ENCODE measurements around the gene KDM1B. TPM values are rescaled to one million over a fixed set of nuclear protein-coding genes. Genes with fewer than 3 reads are reported as not detected.

KDM1B gene
- polyA plus RNA-seq, 1 of the 3 experiments (the other 2 are of a cell fraction), result 9.4 TPM

GRCh38 chr6:18110162-18110561 is 45.1 kb upstream of the KDM1B start (continued):
- TF ChIP-seq USF2 (IDR thresholded peaks at IDR 0.05; ENCODE audit: borderline replicate concordance, low read depth, low read length), result no peak
- no peak for TF ChIP-seq IRF3 (IDR thresholded peaks at IDR 0.05; ENCODE audit: low read depth, low read length)
- no peak for TF ChIP-seq RCOR1 (IDR thresholded peaks at IDR 0.05; ENCODE audit: low read length)
- TF ChIP-seq JUND (IDR thresholded peaks at IDR 0.05), result no peak

GRCh38 chr6:18115356-18115755 is 39.9 kb upstream of the KDM1B start:
- Histone ChIP-seq H3K27me3 (ENCODE audit: insufficient read depth) (no peaks in the 10 kb centered on the region), H3K4me1 (ENCODE audit: control insufficient read depth in 1 of 2, insufficient read depth in 2 of 2, low read depth in 1 of 2, low read length in 1 of 2) (no peaks in the 10 kb centered on the region), H4K20me1 (ENCODE audit: insufficient read depth) (no peaks in the 10 kb centered on the region), H3K9ac (no peak overlapping the region), H3K27ac (ENCODE audit: low read depth in 2 of 2, low read length in 1 of 2) (no peak overlapping the region), H3F3A (replicated peaks; ENCODE audit: insufficient read depth) (no peaks in the 10 kb centered on the region), H3K4me2 (no peak overlapping the region), H3K9me2 (no peaks in the 10 kb centered on the region), H3K9me3 (no peaks in the 10 kb centered on the region), H3K36me3 (replicated peaks in 1 of 2; ENCODE audit: control insufficient read depth in 1 of 2, insufficient read depth in 2 of 2, low read length in 1 of 2) (no peaks in the 10 kb centered on the region), H2AFZ (ENCODE audit: low read depth) (no peak overlapping the region), H3K4me3 (ENCODE audit: low read depth in 2 of 2, low read length in 1 of 2) (no peak overlapping the region), H3K79me2 (ENCODE audit: insufficient read depth) (no peaks in the 10 kb centered on the region)
- ChIA-PET CTCF (interaction anchor here (1.3 kb wide), 1 partner anchor 20 kb away, joined by 3 read pairs; no protein-coding TSS in a partner anchor), POLR2A (no interaction called here)
- 79% methylated on average over 2 of the region's 2 CpGs for WGBS (ENCODE audit: low lambda C conversion rate)
- no peak for DNase-seq
- TF ChIP-seq MEF2A (IDR thresholded peaks at IDR 0.05; ENCODE audit: borderline replicate concordance, low read depth) (no peak), TAF1 (IDR thresholded peaks at IDR 0.05; ENCODE audit: borderline replicate concordance, low read depth, low read length) (no peak), POLR2AphosphoS5 (IDR thresholded peaks at IDR 0.05; ENCODE audit: low read depth, low read length) (no peak), PBX3 (IDR thresholded peaks at IDR 0.05) (no peak), RXRA (IDR thresholded peaks at IDR 0.05; ENCODE audit: borderline replicate concordance, low read depth) (no peak), NRF1 (IDR thresholded peaks at IDR 0.05; ENCODE audit: low read depth, low read length) (no peak), SIN3A (IDR thresholded peaks at IDR 0.05; ENCODE audit: borderline replicate concordance, low read depth, low read length) (no peak), FOXJ3 (CRISPR knock-in tag; IDR thresholded peaks at IDR 0.05) (no peak), USF1 (IDR thresholded peaks at IDR 0.05; ENCODE audit: borderline replicate concordance, low read depth) (no peak), FOXM1 (IDR thresholded peaks at IDR 0.05; ENCODE audit: low read depth) (no peak), EP300 (IDR thresholded peaks at IDR 0.05; ENCODE audit: borderline replicate concordance in 1 of 2, low read depth in 1 of 2, low read length in 1 of 2) (no peak), EZH2phosphoT487 (IDR thresholded peaks at IDR 0.05; ENCODE audit: borderline replicate concordance, low read depth) (no peak), FOSL2 (IDR thresholded peaks at IDR 0.05; ENCODE audit: borderline replicate concordance, low read depth) (no peak), USF2 (IDR thresholded peaks at IDR 0.05; ENCODE audit: borderline replicate concordance, low read depth, low read length) (no peak), IRF3 (IDR thresholded peaks at IDR 0.05; ENCODE audit: low read depth, low read length) (no peak), SMC3 (IDR thresholded peaks at IDR 0.05; ENCODE audit: low read depth, low read length) (no peak)
- TF ChIP-seq, protein P1, sequence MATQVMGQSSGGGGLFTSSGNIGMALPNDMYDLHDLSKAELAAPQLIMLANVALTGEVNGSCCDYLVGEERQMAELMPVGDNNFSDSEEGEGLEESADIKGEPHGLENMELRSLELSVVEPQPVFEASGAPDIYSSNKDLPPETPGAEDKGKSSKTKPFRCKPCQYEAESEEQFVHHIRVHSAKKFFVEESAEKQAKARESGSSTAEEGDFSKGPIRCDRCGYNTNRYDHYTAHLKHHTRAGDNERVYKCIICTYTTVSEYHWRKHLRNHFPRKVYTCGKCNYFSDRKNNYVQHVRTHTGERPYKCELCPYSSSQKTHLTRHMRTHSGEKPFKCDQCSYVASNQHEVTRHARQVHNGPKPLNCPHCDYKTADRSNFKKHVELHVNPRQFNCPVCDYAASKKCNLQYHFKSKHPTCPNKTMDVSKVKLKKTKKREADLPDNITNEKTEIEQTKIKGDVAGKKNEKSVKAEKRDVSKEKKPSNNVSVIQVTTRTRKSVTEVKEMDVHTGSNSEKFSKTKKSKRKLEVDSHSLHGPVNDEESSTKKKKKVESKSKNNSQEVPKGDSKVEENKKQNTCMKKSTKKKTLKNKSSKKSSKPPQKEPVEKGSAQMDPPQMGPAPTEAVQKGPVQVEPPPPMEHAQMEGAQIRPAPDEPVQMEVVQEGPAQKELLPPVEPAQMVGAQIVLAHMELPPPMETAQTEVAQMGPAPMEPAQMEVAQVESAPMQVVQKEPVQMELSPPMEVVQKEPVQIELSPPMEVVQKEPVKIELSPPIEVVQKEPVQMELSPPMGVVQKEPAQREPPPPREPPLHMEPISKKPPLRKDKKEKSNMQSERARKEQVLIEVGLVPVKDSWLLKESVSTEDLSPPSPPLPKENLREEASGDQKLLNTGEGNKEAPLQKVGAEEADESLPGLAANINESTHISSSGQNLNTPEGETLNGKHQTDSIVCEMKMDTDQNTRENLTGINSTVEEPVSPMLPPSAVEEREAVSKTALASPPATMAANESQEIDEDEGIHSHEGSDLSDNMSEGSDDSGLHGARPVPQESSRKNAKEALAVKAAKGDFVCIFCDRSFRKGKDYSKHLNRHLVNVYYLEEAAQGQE (IDR thresholded peaks at IDR 0.05; ENCODE audit: low read depth, low read length), result no peak

Measured in SK-N-SH (cell line).